HG03354 (cell line): ENCODE data around the gene DNAJC30.

Experiments used
- ATAC-seq: cut with Tn5 transposase; IDR thresholded peaks from one replicate; pipeline ENCODE4 v1.9.1; 2021; ENCODE audit warnings: mild to moderate bottlenecking; ENCODE audit not compliant: unreplicated experiment, poor library complexity, severe bottlenecking

Gene DNAJC30

GRCh38 chr7:73712773-73713172 lies 29.5 kb upstream of the DNAJC30 start:
- no peak for ATAC-seq

GRCh38 chr7:73708961-73709549 lies 25.8 kb upstream of the DNAJC30 start:
- no peak for ATAC-seq

DNA sequence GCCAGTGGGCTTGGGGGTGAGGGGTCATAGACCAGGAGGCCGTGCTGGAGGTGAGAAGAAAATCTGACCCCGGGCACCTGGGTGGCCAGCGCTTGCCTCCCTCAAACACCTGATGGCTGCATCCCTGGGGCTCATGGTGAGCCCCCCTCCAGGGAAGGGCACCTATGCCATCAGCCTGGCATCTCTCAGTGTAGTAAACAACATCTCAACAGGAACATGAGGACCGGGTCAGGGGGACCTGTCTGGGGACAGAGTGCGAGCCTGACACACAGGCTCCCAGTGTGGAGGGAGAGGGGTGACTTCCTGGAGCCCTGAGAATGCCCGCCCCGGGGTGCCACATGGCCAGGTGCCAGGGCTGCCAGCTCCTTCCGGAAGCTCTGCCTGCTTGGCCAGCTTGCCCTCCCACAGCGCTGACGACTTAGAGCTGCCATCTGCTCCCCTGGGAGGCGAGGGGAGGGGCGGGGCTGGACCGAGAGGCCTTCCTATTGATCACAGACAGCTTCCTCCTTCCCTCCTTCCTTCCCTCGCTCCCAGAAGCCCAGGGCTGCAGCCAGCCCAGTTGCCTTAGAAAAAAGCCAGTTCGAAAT lies 23.9 kb upstream of the DNAJC30 start:
- no peak for ATAC-seq

- ATAC-seq = no peak
Measured at GRCh38 chr7:73706126-73707044, 23.1 kb upstream of the DNAJC30 start.

DNA sequence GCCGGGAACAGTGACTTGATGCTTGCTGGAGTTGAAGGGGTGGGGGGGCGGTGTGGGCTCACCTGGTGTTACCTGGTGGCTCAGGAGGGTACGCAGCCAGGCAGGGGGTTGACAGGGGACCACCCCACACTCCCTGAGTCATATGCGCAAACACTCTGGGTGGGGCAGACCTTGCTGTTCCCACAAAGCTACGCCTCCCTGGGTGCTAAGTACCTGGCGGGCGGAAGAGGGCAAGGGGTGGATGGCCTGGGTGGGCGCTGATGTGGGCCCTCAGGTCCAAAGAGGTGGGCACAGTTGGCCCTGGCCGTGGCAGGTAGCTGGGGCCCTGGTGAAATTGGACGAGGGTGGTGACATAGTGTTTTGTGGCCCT lies 22.3 kb upstream of the DNAJC30 start:
- no peak for ATAC-seq

DNA sequence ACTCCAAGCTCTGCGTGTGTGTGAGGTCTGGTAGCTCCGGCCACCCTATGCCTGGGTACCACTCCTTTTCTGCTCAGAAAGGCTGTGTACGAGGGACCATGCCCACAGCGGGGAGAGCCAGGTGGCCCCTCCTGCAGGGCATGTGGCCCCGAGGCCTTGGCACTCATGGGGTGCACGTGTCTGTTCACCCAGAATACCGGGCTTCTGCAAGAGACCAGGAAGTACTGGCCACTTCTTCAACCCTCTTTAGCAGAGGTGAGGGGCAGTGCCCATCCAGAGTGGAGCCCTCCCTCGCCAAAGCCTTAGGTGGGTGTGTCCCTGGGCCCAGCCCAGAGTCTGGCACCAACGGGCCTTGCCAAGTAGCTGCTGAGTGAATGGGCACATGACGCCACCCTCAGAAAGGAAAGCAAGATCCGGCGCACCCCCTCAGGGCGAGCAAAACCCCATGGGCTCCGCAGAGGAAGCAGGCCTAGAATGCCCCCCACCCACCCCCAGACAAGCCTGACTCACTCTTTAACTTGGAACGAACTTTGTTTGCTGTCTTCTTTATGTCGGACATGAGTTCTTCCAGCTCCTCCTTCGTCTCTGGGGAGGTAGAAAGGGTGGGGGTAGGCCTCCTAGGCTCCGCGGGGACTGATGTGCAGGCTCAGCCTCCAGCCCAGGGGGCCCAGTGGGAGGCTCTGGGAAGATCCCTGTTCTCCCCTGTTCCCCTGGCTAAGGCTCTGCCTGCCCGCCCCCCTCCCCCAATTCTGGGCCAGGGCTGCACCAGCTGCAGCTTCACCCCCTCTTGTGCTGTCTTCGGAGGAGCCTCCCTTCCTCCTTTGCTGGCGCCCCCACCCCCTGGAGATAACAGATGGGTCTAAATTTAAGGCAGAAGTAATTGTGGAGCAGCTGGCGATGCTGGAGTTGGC lies 21.6 kb upstream of the DNAJC30 start:
- ATAC-seq = no peak

GRCh38 chr7:73703757-73704639 lies 20.7 kb upstream of the DNAJC30 start:
- no peak for ATAC-seq

GRCh38 chr7:73703225-73703624 lies 20.0 kb upstream of the DNAJC30 start:
- ATAC-seq = no peak

GRCh38 chr7:73702665-73703064 lies 19.4 kb upstream of the DNAJC30 start:
- no peak for ATAC-seq

GRCh38 chr7:73702226-73702625 lies 19.0 kb upstream of the DNAJC30 start:
- no peak for ATAC-seq

DNA sequence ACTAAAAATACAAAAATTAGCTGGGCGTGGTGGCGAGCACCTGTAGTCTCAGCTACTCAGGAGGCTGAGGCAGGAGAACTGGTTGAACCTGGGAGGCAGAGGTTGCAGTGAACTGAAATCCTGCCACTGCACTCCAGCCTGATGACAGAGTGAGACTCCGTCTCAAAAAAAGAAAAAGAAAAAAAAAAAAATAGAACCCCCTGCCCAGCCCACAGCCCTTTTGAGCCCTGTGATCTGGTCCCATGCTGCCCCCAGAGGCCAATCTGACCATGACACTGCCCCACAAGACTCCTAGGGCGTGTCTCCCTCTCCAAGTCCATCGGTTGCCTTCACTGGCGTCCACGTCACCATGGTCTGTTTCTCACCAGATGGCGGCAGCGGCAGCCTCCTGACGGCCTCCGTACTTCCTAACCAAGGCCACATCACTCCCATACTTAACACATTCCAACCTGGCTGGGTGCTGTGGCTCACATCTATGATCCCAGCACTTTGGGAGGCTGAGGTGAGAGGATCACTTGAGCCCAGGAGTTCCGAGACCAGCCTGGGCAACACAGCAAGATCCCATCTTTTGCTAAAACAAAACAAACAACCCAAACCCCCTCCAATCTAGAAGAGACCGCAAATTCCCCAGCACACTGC lies 18.2 kb upstream of the DNAJC30 start:
- no peak for ATAC-seq

DNA sequence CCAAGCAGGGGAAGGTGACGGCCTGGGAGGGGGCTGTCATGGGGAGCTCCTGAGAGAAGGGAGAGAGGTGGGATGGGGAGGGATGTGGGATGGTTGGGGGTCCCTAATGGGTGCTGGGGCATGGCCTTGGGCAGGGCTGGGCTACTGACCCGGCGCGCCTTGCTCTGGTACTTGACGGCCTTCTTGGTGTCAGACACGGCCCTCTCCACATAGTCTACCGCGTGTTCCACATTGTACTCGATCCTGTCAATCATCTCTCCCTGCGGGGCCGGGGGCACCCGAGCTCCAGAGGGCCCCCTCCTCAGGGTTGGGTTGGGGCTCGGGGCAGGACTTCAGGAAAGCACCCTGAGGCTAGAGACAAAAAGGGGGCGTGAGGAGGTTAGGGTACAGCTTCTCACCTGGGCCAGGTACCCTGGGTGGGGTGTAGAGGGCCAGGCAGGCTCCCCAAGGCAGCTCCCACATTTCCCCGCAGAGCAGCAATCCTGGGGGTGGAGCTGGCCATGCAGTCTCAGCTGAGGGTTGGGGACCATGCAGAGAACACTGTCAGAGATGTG lies 17.4 kb upstream of the DNAJC30 start:
- no peak for ATAC-seq

DNA sequence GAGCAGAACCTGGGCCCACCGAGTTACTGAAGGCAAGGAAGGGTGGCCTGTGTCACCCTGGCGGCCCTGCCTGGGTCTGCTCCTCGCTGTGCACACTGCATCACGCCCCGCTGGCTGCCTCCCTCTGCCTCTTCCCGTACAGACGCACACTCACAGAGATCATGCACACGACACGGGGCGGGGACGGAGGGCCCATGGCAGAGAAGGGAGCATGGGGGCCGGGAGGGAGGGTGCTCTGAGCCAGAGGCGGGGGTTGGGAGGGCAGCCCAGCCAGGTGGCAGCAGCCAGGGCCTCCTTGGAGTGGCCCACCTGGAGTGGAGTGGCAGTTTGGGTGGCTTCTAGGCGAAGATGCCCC lies 16.8 kb upstream of the DNAJC30 start:
- ATAC-seq = no peak

- no peak for ATAC-seq
Measured at GRCh38 chr7:73699370-73700068, 16.3 kb upstream of the DNAJC30 start.

GRCh38 chr7:73698410-73698809 lies 15.2 kb upstream of the DNAJC30 start:
- ATAC-seq = no peak

GRCh38 chr7:73696372-73696771 lies 13.1 kb upstream of the DNAJC30 start:
- no peak for ATAC-seq

- ATAC-seq = no peak
Measured at GRCh38 chr7:73690646-73691045, 7.4 kb upstream of the DNAJC30 start.

- no peak for ATAC-seq
Measured at GRCh38 chr7:73688288-73688687, 5.0 kb upstream of the DNAJC30 start.
